MM.1S (cell line): ENCODE measurements around the gene JCAD.
"Not testable (repeated sequence)": the region's sequence is repeated elsewhere in the genome, so short reads cannot be mapped to it uniquely, and the experiment has no call there.

ENCODE experiments used
- DNase-seq: peaks from one replicate; pipeline ENCODE4 v3.0.0-alpha.2; 2015
- H2AFZ ChIP-seq: fragments of 300-600 bp; sonication (generic); 2 replicates; pipeline ENCODE4 v1.6.0; 2016; ENCODE audit warnings: antibody characterized with exemption, low read length
- H3F3A ChIP-seq: fragments of 300-600 bp; sonication (generic); 2 replicates; pipeline ENCODE4 v1.6.1; 2016; ENCODE audit warnings: mild to moderate bottlenecking, antibody characterized with exemption, low read length, moderate library complexity, mixed read lengths; ENCODE audit not compliant: insufficient read depth
- H3K27ac ChIP-seq: fragments of 300-600 bp; sonication (generic); 2 replicates; pipeline ENCODE4 v1.5.1; 2016; ENCODE audit warnings: mild to moderate bottlenecking, low read length
- H3K27me3 ChIP-seq: fragments of 300-600 bp; sonication (generic); replicated peaks from 2 replicates; pipeline ENCODE4 v1.6.0; 2016; ENCODE audit warnings: low read length; ENCODE audit not compliant: insufficient read depth
- H3K36me3 ChIP-seq: fragments of 300-600 bp; sonication (generic); replicated peaks from 2 replicates; pipeline ENCODE4 v1.6.1; 2016; ENCODE audit warnings: mild to moderate bottlenecking, low read length, mixed read lengths; ENCODE audit not compliant: insufficient read depth
- H3K4me1 ChIP-seq: fragments of 300-600 bp; sonication (generic); 2 replicates; pipeline ENCODE4 v1.6.1; 2016; ENCODE audit warnings: low read length, mixed read lengths
- H3K4me2 ChIP-seq: fragments of 300-600 bp; sonication (generic); 2 replicates; pipeline ENCODE4 v1.6.0; 2016; ENCODE audit warnings: low read depth, low read length
- H3K4me3 ChIP-seq: fragments of 300-600 bp; sonication (generic); 2 replicates; pipeline ENCODE4 v1.5.1; 2016; ENCODE audit warnings: low read length, mixed read lengths
- H3K79me2 ChIP-seq: fragments of 300-600 bp; sonication (generic); 2 replicates; pipeline ENCODE4 v1.6.1; 2016; ENCODE audit warnings: mixed run types, low read length, mixed read lengths
- H3K9ac ChIP-seq: fragments of 300-600 bp; sonication (generic); 2 replicates; pipeline ENCODE4 v1.6.1; 2016; ENCODE audit warnings: low read length, mixed read lengths
- H3K9me2 ChIP-seq: fragments of 300-600 bp; sonication (generic); replicated peaks from 2 replicates; pipeline ENCODE4 v1.6.1; 2016; ENCODE audit warnings: mild to moderate bottlenecking, low read length, mixed read lengths; ENCODE audit not compliant: insufficient read depth
- H3K9me3 ChIP-seq: fragments of 300-600 bp; sonication (generic); replicated peaks from 2 replicates; pipeline ENCODE4 v1.6.1; 2016; ENCODE audit warnings: mild to moderate bottlenecking, low read length, mixed read lengths; ENCODE audit not compliant: insufficient read depth
- H4K20me1 ChIP-seq: fragments of 300-600 bp; sonication (generic); 2 replicates; pipeline ENCODE4 v1.6.1; 2016; ENCODE audit warnings: mild to moderate bottlenecking, low read length, moderate library complexity, mixed read lengths; ENCODE audit not compliant: insufficient read depth
- CTCF ChIP-seq: fragments of 300-600 bp; sonication (generic); IDR thresholded peaks from 2 replicates; pipeline ENCODE4 v1.5.1; 2016; ENCODE audit warnings: antibody characterized with exemption, low read length, mixed read lengths
- EZH2 ChIP-seq: fragments of 300-600 bp; sonication (generic); optimal IDR thresholded peaks from 2 replicates; pipeline ENCODE3; 2017; ENCODE audit warnings: low read depth, mild to moderate bottlenecking, antibody characterized with exemption, low read length, mixed read lengths
- EZH2phosphoT487 ChIP-seq: fragments of 300-600 bp; sonication (generic); IDR thresholded peaks from 2 replicates; pipeline ENCODE4 v1.6.1; 2018; ENCODE audit warnings: antibody characterized with exemption, low read length

JCAD gene

GRCh38 chr10:30026578-30026977 is 32.8 kb downstream of the JCAD start:
- peak overlapping the region; percentile 64 for H2AFZ ChIP-seq

GRCh38 chr10:30026080-30026479 is 33.3 kb downstream of the JCAD start:
- peaks cover 7% of the 10 kb centered on the region; the same call in 1 of the 2 replicates for H3F3A ChIP-seq
- no peak overlapping the region for H3K9ac ChIP-seq
- TF ChIP-seq EZH2 = no peak
- TF ChIP-seq EZH2phosphoT487 = no peak
- no peak for TF ChIP-seq CTCF
- no peak for DNase-seq
- H3K4me2 ChIP-seq = no peak overlapping the region
- no peaks in the 10 kb centered on the region for H4K20me1 ChIP-seq
- H2AFZ ChIP-seq = no peak overlapping the region
- H3K36me3 ChIP-seq = no peaks in the 10 kb centered on the region
- no peaks in the 10 kb centered on the region for H3K9me3 ChIP-seq
- no peak overlapping the region for H3K4me3 ChIP-seq
- H3K27me3 ChIP-seq = no peaks in the 10 kb centered on the region
- H3K27ac ChIP-seq = no peak overlapping the region
- H3K4me1 ChIP-seq = peaks cover 12% of the 10 kb centered on the region
- no peaks in the 10 kb centered on the region for H3K79me2 ChIP-seq
- no peaks in the 10 kb centered on the region for H3K9me2 ChIP-seq

More at GRCh38 chr10:30026578-30026977, 32.8 kb downstream of the JCAD start:
- DNase-seq = no peak
- peaks cover 7% of the 10 kb centered on the region; the same call in 1 of the 2 replicates for H3F3A ChIP-seq
- H3K79me2 ChIP-seq = no peaks in the 10 kb centered on the region
- H3K4me1 ChIP-seq = peaks cover 12% of the 10 kb centered on the region
- H4K20me1 ChIP-seq = no peaks in the 10 kb centered on the region
- H3K36me3 ChIP-seq = no peaks in the 10 kb centered on the region
- TF ChIP-seq CTCF (no peak), EZH2phosphoT487 (no peak), EZH2 (no peak)
- no peaks in the 10 kb centered on the region for H3K27me3 ChIP-seq
- no peaks in the 10 kb centered on the region for H3K9me2 ChIP-seq
- peak overlapping the region; percentile 73; the same call in 1 of the 2 replicates for H3K27ac ChIP-seq
- peak overlapping the region; percentile 66 for H3K4me3 ChIP-seq
- peak overlapping the region; percentile 47; the same call in 1 of the 2 replicates for H3K9ac ChIP-seq
- no peaks in the 10 kb centered on the region for H3K9me3 ChIP-seq
- peak overlapping the region; percentile 86 for H3K4me2 ChIP-seq

- not testable (repeated sequence) for H3F3A ChIP-seq, H3K27me3 ChIP-seq, H2AFZ ChIP-seq, H3K4me2 ChIP-seq, H3K4me3 ChIP-seq, H3K79me2 ChIP-seq, H3K36me3 ChIP-seq, DNase-seq, H4K20me1 ChIP-seq, H3K27ac ChIP-seq, H3K9me2 ChIP-seq, H3K9me3 ChIP-seq, H3K9ac ChIP-seq
- H3K4me1 ChIP-seq = peaks cover 12% of the 10 kb centered on the region
These were observed 34.0 kb downstream of the JCAD start for GRCh38 chr10:30025428-30025827.

GRCh38 chr10:30022590-30022989 is 36.8 kb downstream of the JCAD start:
- TF ChIP-seq EZH2 (no peak), CTCF (no peak), EZH2phosphoT487 (no peak)
- H3K79me2 ChIP-seq = no peaks in the 10 kb centered on the region
- H3K4me2 ChIP-seq = no peak overlapping the region
- no peaks in the 10 kb centered on the region for H4K20me1 ChIP-seq
- H3K9me2 ChIP-seq = no peaks in the 10 kb centered on the region
- H3K27ac ChIP-seq = no peak overlapping the region
- peaks cover 7% of the 10 kb centered on the region; the same call in 1 of the 2 replicates for H3F3A ChIP-seq
- H3K9ac ChIP-seq = no peak overlapping the region
- no peak overlapping the region for H3K4me3 ChIP-seq
- peaks cover 7% of the 10 kb centered on the region for H3K4me1 ChIP-seq
- no peaks in the 10 kb centered on the region for H3K27me3 ChIP-seq
- no peaks in the 10 kb centered on the region for H3K9me3 ChIP-seq
- no peak overlapping the region for H2AFZ ChIP-seq
- H3K36me3 ChIP-seq = no peaks in the 10 kb centered on the region
- DNase-seq = no peak
